ENCODE results near the gene MRPL27.
"Not testable (repeated sequence)": the region's sequence is repeated elsewhere in the genome, so short reads cannot be mapped to it uniquely, and the experiment has no call there.

Gene MRPL27

DNA sequence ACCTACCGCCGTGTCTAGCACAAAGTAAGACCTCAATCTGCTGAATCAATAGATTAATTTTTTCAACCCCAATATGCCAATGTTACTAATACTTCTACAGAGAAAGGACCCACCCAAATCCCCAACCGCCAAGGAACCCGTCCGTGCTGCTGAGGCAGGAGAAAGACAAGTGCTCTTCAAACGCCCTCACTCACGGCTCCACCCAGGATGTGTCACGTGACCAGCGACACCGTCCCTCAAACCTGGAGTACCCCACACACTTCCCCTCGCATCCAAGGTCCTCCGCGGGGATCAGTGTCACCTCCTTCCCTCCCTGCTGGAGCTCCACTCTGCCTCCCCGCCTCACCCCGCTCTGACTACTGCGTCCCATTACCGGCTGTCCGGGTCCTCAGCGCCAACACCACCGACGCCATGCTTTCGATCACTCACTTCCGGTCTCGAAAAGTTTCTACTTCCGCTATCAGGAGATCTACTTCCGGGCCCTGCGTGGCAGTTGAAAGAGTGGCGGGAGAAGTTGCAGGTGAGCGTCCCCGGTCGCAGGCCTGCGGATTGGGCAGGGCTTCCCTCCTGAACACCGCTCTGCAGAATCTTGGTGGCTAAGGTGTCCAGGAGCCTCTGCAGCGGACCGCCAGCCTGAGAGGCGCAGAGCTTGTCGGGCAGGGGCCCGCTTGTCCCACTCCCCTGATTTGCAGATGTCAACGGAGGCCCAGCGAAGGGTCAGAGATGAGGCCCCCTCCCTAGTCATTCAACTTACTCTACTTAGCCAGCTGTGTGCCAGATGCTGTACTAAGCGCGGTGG, at the start of gene MRPL27, which contains the start of gene EME1:
Gene MRPL27, minus strand, starts transcription at position 427 of the 799 bp plus-strand sequence. Its CDS starts 14 bp downstream, at position 413.
Gene EME1, plus strand, starts transcription at position 472 of the 799 bp plus-strand sequence. CDS start 1,980 bp downstream, outside the sequence.
- DNase-seq (ENCODE audit: extremely low read depth in 1 of 2, low read depth in 1 of 2) = peak; percentile 57 to 72

DNA sequence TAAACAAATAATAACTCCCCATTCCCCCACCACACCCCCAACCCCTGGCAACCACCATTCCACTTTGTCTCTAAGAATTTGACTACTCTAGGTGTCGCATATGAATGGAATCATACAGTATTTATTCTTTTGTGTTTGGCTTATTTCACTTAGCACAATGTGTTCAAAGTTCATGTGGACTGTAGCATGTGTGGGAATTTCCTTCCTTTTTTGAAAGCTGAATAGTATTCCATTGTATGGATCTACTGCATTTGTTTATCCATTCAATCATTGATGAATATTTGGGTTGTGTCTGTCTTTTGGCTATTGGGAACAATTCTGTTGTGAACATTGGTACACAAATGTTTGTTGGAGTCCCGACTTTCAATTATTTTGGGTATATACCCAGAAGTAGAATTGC, 49.8 kb upstream of the MRPL27 start:
- no peak for DNase-seq (ENCODE audit: extremely low read depth in 1 of 2, low read depth in 1 of 2)

DNA sequence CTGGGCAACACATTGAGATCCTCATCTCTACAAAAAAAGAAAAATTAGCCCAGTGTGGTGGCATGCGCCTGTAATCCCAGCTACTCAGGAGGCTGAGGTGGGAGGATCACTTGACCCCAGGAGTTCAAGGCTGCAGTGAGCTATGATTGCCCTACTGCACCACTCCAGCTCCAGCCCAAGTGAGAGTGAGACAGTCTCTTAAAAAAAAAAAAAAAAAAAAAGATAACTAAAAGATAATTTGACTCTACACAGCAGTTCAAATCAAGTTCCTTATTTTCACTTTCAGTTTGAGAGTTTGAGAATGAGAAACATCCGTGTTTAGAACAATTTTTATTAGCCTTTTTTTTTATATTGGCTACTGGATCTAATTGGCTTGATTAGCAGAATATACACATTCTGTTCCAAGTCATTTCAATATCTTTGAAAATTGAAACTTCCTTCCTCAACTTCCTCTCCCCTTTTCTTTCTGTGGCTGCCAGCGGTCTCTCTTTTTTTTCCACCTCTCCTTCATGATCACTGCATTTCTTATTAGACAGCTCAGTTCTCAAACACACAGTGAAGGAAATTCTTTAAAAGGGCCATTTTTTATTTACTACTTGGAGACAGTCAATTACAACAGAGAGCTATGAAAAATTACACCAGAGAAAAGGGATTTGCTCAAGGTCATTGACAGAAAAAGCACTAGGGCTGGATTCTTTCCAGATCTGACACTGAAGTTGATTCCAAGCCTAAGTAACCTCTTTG, 48.5 kb upstream of the MRPL27 start:
- DNase-seq (ENCODE audit: extremely low read depth in 1 of 2, low read depth in 1 of 2) = no peak

DNA sequence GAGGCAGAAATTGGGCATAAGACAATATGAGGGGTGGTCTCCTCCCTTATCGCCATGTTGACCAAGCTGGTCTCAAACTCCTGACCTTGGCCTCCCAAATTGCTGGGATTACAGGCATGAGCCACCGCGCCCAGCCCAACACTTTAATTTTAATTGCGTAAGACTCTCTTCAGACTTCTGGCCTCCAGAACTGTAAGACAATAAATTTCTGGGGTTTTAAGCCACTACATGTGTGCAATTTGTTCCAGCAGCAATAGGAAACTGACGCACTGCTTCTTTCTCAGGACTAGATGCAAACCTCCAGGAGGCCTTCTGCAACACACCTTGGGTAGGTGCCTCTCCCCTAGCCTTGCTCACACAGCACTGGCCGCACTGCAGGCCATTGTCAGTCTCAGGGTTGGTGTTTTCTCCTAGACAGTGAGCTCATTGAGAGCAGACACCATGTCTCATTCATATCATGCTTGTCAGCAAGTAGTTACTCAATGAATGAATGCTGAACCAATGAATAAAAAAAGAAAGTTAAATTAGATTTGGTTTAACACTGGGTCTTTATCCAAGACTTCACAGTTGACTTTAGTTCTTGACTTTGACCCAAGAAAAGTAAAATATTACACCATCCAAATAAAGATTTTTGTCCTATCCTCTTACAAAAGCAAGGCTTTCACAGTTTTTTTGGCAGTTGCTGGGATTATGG, 47.6 kb upstream of the MRPL27 start:
- no peak for DNase-seq (ENCODE audit: extremely low read depth in 1 of 2, low read depth in 1 of 2)

DNA sequence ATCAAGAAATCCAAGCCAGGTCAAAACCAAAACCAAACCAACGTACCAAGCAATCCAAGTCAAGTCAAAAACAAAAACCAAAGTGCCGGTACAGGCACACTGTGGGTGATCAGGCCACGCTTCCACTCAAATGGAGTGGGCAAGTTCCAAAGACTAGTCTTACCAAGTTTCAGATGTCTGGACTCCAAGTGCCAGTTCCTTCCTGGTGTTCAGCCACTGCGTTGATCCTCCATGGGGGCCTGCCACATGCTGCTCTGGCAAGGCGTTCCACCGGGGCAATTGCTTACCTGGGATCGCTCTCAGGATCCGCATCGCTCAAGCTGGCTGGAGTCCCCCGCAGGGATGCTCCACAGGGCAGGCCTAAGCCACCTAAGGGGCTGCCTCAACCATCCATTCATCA, 46.6 kb upstream of the MRPL27 start:
- DNase-seq (ENCODE audit: extremely low read depth in 1 of 2, low read depth in 1 of 2) = not testable (repeated sequence)

DNA sequence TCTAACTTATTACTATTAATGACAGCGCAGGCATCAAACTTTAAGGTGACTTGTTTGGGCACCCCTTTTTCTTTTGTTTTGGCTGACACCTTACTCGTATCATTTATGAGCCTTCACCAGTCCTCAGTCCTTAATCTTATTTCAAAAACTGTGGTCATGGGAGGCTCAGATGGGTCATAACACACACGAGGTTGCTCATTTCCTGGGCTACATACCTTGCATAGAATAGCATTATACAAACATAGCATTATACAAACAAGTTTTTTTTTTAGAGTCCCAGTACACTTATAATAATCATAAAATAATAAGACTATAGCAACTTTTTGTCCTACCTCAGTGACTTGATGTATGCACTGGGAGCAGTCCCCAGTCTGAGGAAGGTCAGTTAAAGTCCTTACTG, 41.8 kb upstream of the MRPL27 start:
- no peak for DNase-seq (ENCODE audit: extremely low read depth in 1 of 2, low read depth in 1 of 2)

DNA sequence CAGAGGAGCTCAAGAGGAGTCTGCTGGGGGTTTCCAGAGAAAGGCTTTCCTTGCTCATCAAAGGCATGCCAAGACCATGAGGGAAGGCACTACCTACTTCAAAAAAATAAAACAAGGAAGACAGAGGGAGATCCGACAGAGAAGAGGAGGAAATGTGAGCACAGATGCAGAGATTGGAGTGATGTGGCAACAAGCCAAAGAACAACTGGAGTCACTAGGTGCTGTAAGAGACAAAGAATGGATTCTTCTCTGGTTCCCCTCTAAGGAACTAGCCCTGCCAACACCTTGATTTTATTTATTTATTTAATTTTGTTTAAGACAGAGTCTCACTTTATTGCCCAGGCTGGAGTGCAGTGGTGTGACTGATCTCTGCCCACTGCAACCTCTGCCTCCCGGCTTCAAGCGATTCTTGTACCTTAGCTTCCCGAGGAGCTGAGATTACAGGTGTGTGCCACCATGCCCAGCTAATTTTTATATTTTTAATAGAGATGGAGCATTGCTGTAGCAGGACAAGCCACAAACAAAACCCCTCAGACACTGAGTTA, 39.3 kb upstream of the MRPL27 start:
- no peak for DNase-seq (ENCODE audit: extremely low read depth in 1 of 2, low read depth in 1 of 2)

DNA sequence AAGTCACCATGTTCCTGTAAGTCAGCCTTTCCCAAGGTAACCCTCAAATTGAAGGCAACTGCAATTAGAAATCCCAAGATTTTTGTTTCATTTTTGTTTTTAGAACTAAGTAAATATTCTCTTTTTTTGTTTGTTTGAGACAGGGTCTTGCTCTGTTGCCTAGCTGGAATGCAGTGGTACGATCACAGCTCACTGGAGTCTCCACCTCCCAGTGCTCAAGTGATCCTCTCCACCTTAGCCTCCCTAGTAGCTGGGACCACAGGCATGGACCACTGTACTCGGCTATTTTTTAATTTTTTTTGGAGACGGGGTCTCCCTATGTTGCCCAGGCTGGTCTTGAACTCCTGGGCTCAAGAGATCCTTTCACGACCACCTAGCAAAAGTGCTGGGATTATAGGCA, 34.9 kb upstream of the MRPL27 start:
- DNase-seq (ENCODE audit: extremely low read depth in 1 of 2, low read depth in 1 of 2) = no peak

DNA sequence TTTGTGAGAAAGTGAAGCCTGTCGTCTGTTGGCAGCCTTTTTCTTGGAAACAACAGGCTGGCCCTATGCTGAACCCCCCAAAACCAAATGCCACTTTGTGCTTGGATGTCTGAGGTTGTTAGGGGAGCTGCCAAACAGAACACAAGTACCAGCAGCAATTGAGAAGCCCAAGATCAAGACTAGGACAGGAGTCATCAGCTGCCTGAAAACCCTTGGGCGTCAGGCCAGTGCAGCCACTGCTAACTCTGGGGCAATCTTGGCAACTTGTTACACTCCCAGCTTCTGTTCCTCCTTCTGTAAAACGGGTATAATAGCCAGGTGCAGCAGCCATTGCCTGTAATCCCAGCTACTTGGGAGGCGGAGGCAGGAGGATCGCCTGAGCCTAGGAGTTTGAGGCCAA, 33.6 kb upstream of the MRPL27 start:
- no peak for DNase-seq (ENCODE audit: extremely low read depth in 1 of 2, low read depth in 1 of 2)

DNA sequence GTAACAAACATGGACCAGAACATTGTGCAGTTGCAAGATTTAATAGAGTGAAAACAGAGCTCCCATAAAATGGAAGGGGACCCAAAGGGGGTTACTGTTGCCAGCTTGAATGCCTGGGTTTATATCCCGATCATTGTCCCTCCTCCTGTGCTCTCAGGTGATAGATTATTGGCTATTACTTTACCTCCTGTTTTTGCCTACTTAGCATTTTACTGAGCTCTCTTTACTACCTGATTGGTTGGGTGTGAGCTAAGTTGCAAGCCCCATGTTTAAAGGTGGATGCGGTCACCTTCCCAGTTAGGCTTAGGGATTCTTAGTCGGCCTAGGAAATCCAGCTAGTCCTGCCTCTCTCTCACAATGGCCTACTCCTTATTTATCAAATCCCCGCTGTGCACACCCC, 32.4 kb upstream of the MRPL27 start:
- DNase-seq (ENCODE audit: extremely low read depth in 1 of 2, low read depth in 1 of 2) = not testable (repeated sequence)

DNA sequence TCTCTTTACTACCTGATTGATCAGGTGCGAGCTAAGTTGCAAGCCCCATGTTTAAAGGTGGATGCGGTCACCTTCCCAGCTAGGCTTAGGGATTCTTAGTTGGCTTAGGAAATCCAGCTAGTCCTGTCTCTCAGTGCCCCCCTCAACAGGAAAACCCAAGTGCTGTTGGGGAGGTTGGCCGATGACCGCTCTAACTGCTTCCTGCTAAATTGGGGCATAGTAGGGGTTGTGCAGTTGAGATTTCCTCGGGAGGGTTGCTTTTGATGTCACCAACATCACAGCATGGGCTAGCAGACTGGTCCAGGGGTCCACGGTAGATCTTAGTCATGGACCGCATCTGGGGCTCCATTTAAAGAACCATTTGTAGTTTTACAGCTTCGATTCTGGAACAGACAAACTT, 26.6 kb upstream of the MRPL27 start:
- not testable (repeated sequence) for DNase-seq (ENCODE audit: extremely low read depth in 1 of 2, low read depth in 1 of 2)

DNA sequence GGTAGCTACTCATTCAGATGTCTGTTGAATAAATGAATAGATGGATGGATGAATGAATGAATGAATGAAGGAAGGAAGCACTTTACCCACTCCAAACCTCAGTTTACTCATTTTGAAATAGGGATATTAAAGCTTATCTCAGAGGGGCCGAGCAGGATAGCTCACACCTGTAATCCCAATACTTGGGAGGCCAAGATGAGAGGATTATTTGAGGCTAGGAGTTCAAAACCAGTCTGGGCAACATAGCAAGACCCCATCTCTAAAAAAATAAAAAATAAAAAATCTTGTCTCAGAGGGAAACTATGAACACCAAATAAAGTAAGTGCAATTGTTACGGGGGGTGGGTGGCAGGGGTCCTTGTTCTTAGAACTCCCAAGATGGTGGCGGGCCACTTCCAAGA, 25.7 kb upstream of the MRPL27 start:
- not testable (repeated sequence) for DNase-seq (ENCODE audit: extremely low read depth in 1 of 2, low read depth in 1 of 2)

DNA sequence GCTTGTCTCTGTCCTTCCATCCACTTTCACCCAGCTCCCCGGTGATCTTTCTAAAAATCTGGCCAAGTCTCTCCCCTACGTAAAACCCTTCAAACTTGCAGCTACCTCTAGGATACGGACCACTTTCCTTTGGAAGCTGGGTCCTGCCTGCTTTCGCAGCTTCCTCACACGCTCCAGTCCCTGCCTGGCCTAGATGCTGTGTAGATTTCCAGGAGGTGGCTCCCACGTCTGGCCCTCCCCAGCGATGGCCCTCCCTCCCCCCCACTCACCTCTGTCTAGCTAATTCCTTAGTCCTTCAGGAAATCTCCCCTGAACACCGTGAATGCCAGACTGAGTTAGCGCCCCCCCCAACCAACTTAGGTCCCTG, 24.9 kb upstream of the MRPL27 start:
- DNase-seq (ENCODE audit: extremely low read depth in 1 of 2, low read depth in 1 of 2) = no peak

DNA sequence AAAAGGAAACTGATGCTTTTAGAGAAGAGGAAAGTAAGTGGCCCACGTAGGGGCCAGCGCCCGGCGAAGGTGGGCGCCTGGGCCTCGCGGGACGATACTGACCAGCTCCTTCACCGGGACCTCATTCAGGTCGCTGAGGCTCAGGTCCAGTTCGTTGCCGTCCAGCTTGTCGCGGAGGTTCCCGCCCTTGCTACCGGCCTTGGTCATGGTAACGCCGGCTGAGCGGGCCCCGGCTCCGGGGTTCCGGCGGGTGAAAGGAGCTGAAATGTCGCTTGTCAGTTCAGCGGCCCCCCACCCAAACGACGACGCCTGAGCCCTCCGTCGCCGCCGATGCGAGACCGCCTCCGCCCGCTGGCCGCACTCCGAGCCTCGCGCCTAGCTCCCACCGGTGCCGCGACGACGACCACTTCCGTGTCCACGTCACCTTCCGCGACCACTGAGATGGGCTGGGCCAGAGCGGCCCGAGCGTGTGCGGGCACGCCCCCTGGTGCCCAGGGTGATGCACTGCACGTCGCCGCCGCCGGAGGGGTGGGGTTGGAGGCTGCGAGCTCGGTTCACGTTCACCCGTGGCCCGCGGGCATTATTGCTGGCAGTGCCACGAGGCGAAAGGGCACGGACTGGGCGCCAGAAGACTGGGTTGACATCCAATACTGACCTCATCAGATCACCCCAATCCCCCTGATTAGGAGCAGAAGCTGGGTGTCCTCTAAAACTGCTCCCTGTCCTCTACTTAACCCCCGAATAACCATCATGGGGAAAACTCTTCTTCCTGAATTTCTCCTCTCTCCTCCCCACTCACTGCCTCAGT, 24.3 kb upstream of the MRPL27 start, which contains the start of gene LRRC59:
Gene LRRC59, minus strand, starts transcription at position 413 of the 808 bp plus-strand sequence. Its CDS starts 206 bp downstream, at position 207.
- DNase-seq (ENCODE audit: extremely low read depth in 1 of 2, low read depth in 1 of 2) = peak; percentile 73 to 91

DNA sequence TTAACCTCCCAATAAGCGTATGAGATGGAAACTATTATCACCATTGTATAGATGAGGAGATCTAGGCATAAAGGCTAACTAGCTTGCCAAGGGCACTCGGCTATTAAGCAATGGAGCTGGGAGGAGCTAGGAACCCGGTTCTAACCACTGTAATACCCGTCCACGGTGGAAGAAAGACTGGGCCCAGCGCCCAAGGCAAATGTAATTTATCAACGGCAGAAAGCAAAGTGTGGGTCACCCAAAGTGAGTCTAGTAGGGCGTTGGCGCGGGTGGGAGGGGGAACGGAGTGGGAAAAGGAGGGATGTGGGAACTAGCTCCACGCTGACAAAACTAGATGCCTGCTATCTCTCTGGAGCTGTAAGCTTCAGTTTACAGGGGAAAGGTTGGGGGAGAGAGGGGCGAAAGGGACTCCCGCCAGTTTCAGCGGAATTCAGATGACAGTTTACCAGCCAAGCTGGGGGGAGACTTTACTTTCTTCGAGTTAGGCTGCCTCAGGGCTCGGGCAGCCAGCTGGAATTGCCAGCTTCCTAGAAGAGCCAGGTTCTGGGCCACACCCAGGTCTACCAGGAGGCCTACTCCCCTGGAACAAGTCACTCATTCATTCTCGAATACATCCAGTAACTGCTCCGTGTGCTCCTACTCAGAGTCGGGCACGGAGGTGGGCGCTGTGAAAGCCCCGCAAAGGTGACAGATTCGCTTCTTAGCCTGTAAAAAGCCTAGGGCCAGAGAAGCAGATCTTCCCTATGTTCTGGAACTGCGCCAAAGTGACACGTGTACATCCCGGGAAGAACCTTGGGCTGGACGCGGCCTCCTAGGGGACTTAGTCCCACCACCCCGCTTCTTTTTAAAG, 23.5 kb upstream of the MRPL27 start:
- no peak for DNase-seq (ENCODE audit: extremely low read depth in 1 of 2, low read depth in 1 of 2)

DNA sequence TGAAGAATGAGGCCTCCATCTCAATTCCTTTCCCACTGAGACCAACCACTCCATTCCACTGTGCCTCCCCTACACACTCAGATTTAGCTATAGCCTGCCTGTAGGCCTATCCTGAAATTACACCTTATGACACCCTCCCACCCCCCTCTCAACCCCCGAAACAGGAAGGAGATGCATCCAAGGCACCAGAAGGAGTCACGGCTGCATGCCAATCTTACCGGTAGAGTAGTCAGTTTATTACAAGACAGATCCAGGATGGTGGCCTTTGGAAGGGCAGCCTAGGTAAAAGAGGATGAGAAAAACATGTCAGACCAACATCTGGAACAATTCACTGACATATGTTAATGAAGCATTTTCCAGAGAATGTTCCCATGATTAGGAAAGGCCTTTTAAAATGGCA, 21.7 kb upstream of the MRPL27 start:
- DNase-seq (ENCODE audit: extremely low read depth in 1 of 2, low read depth in 1 of 2) = no peak

DNA sequence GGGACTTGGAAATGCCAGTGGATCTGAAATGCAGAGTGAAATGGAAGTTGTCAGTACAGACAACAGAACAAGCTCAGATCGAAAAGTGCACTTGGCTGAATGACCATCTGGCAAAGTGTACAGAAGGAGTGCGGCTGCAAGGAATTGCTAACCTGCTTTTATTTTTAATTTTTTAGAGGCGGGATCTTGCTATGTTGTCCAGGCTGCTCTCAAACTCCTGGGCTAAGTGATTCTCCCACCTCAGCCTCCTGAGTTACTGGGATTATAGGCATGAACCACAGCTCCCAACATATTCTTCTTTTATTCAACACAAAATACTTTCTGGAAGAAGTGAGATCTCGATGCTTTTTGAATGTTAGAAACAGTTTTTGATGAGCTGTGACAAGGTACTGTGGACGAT, 20.7 kb upstream of the MRPL27 start:
- DNase-seq (ENCODE audit: extremely low read depth in 1 of 2, low read depth in 1 of 2) = no peak

DNA sequence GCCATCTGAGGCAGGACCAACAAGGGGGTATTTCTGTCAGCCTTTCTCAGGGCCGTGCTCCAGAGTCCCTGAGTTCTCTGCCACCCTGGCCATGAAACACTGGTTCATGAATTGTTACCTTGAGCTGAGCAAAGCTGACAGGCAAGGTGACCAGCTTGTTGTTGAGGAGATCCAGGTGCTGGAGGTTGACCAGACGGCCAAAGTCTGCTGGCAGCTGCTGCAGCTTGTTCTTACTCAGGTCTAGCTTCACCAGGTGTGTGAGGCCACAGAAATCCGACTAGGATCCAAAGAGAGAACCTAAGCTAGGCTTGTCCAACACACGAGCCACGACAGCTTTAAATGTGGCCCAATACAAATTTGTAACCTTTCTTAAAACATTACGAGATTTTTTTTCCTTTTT, 19.6 kb upstream of the MRPL27 start:
- DNase-seq (ENCODE audit: extremely low read depth in 1 of 2, low read depth in 1 of 2) = no peak

DNA sequence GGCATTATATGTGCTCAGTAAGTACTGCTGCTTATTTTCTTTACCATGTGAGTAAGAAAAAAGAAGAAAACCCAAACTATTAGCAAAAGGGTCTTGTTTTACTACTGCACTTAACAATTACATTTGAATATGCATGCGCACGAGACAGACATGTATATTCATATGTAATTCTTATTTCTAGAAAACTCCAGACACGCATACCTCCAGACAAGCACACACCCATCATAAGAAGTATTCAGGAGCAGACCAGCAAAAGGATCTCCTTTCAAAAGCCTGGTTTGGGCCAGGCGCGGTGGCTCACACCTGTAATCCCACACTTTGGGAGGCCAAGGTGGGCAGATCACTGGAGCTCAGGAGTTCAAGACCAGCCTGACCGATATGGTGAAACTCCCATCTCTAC, 16.6 kb upstream of the MRPL27 start:
- no peak for DNase-seq (ENCODE audit: extremely low read depth in 1 of 2, low read depth in 1 of 2)

Measured in activated CD8-positive, alpha-beta memory T cell treated with anti-CD3 and anti-CD28 coated beads for 1 hour (primary cell).